OCI-LY7 (cell line): ENCODE measurements around the gene TIMD4. TPM values are rescaled to one million over a fixed set of nuclear protein-coding genes. Genes with fewer than 3 reads are reported as not detected.
A peak's percentile ranks its signal among the peaks of the same experiment; 100 is the strongest.

Experiments
- BruUV-seq: library from RNA; stranded (reverse); fragments of 400-500 nt; replicated peaks from 2 replicates; lab custom pipeline; 2021; lab: Mats Ljungman, UMichigan
- CTCF ChIA-PET: fragments of 300-600 bp; sonication (Branson Sonifier 250); formaldehyde crosslinking; loops from one replicate; lab custom pipeline; 2022; ENCODE audit warnings: antibody characterized with exemption; ENCODE audit not compliant: unreplicated experiment; lab: Charles Lee
- POLR2A ChIA-PET: fragments of 300-600 bp; sonication (Branson Sonifier 250); formaldehyde crosslinking; loops from one replicate; lab custom pipeline; 2022; ENCODE audit warnings: antibody characterized with exemption; lab: Charles Lee
- DNase-seq: peaks from one replicate; pipeline ENCODE4 v3.0.0-alpha.2; 2015; ENCODE audit warnings: low spot score
- H2AFZ ChIP-seq: fragments of 200-600 bp; sonication (generic), shearing (Covaris generic); 2 replicates; pipeline ENCODE4 v1.6.1; 2014; ENCODE audit warnings: mild to moderate bottlenecking, antibody characterized with exemption, low read length, moderate library complexity
- H3K27ac ChIP-seq: fragments of 200-600 bp; sonication (generic); 2 replicates; pipeline ENCODE4 v1.5.1; 2014; ENCODE audit warnings: mixed run types, low read depth, mild to moderate bottlenecking, moderate library complexity, low read length, inconsistent platforms; ENCODE audit not compliant: poor library complexity, severe bottlenecking
- H3K36me3 ChIP-seq: fragments of 200-600 bp; sonication (generic); 2 replicates; pipeline ENCODE4 v1.6.1; 2014; ENCODE audit warnings: mild to moderate bottlenecking, antibody characterized with exemption, low read length, moderate library complexity, mixed read lengths; ENCODE audit not compliant: insufficient read depth
- H3K4me1 ChIP-seq: fragments of 200-600 bp; sonication (generic); 2 replicates; pipeline ENCODE4 v1.5.1; 2014; ENCODE audit warnings: mild to moderate bottlenecking, low read length; ENCODE audit not compliant: insufficient read depth, poor library complexity, severe bottlenecking
- H3K4me2 ChIP-seq: fragments of 200-600 bp; sonication (generic); 2 replicates; pipeline ENCODE4 v1.6.1; 2014; ENCODE audit warnings: mild to moderate bottlenecking, low read length
- H3K4me3 ChIP-seq: fragments of 200-600 bp; sonication (generic); 2 replicates; pipeline ENCODE4 v1.5.1; 2014; ENCODE audit warnings: mild to moderate bottlenecking, low read depth, low read length; ENCODE audit not compliant: poor library complexity, severe bottlenecking
- H3K79me2 ChIP-seq: fragments of 200-600 bp; sonication (generic); 2 replicates; pipeline ENCODE4 v1.6.1; 2016; ENCODE audit warnings: low read depth, mild to moderate bottlenecking, low read length, moderate library complexity, mixed read lengths; ENCODE audit not compliant: insufficient read depth
- H3K9me2 ChIP-seq: fragments of 200-600 bp; sonication (generic); 2 replicates; pipeline ENCODE4 v1.6.1; 2016; ENCODE audit warnings: mild to moderate bottlenecking, low read length, mixed read lengths; ENCODE audit not compliant: insufficient read depth
- H3K9me3 ChIP-seq: fragments of 200-600 bp; sonication (generic); 2 replicates; pipeline ENCODE4 v1.6.1; 2014; ENCODE audit warnings: mild to moderate bottlenecking, mixed run types, low read length, mixed read lengths
- H4K20me1 ChIP-seq: fragments of 200-600 bp; sonication (generic); 2 replicates; pipeline ENCODE4 v1.6.1; 2014; ENCODE audit warnings: mild to moderate bottlenecking, antibody characterized with exemption, low read length, moderate library complexity, mixed read lengths; ENCODE audit not compliant: insufficient read depth
- EZH2phosphoT487 ChIP-seq: fragments of 200-600 bp; sonication (generic); IDR thresholded peaks from 2 replicates; pipeline ENCODE4 v1.6.1; 2018; ENCODE audit warnings: low read depth, borderline replicate concordance, mild to moderate bottlenecking, mixed run types, antibody characterized with exemption, low read length, moderate library complexity, mixed read lengths
- intact Hi-C: fragments of 100-400 bp; cut with micrococcal nuclease; formaldehyde crosslinking; loops from one replicate; pipeline ENCODE4 v1.10.0; 2022; ENCODE audit not compliant: unreplicated experiment
- total RNA-seq, 2 experiments: library from RNA; depleted of rRNA in 1 of 2; stranded (reverse); fragments of >200 nt in 1 of 2; shearing (Covaris generic) in 1 of 2; gene quantifications; 2 replicates each; pipeline ENCODE4 v1.2.3, GENCODE V29; 2014 to 2022
- TF ChIP-seq, protein P1 (sequence below): fragments of 200-600 bp; sonication (generic); conservative IDR thresholded peaks from 2 replicates; pipeline ENCODE4 v1.5.1; 2014; ENCODE audit warnings: mild to moderate bottlenecking, antibody characterized with exemption, low read length, moderate library complexity, mixed read lengths

Gene TIMD4
- total RNA-seq, 2 experiments from 2014 or later: 1.1 to 1.3 TPM

DNA sequence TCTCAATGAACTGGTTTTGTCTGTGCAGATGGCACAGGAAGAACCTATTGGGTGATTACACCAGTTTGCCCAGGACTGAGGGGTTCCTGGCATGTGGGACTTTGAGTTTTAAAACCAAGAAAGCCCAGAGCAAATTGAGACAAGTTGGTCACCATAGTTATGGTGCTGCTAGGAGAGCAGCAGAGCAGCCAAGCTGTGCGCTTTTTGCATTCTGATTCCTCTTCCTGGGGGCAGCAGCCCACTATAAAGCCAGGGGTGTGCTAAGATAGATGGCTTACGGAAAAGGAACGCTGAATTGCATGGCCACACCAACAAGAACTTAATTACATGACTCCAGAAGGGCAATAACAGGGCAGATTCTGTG, 49.7 kb downstream of the TIMD4 start:
- no peaks in the 10 kb centered on the region for H3K9me2 ChIP-seq
- H2AFZ ChIP-seq: peak overlapping the region; percentile 45; the same call in 1 of the 2 replicates
- peak overlapping the region; percentile 51 for H3K4me3 ChIP-seq
- H3K79me2 ChIP-seq: no peaks in the 10 kb centered on the region
- H4K20me1 ChIP-seq: no peaks in the 10 kb centered on the region
- H3K9me3 ChIP-seq: no peaks in the 10 kb centered on the region; the same call in 1 of the 2 replicates
- POLR2A ChIA-PET: interaction anchor here (0.5 to 11.8 kb wide), 11 partner anchors 9 to 816 kb away, joined by 3 to 271 read pairs (median 18); no protein-coding TSS in a partner anchor
- H3K4me1 ChIP-seq: peaks cover 90% of the 10 kb centered on the region
- TF ChIP-seq, protein P1, sequence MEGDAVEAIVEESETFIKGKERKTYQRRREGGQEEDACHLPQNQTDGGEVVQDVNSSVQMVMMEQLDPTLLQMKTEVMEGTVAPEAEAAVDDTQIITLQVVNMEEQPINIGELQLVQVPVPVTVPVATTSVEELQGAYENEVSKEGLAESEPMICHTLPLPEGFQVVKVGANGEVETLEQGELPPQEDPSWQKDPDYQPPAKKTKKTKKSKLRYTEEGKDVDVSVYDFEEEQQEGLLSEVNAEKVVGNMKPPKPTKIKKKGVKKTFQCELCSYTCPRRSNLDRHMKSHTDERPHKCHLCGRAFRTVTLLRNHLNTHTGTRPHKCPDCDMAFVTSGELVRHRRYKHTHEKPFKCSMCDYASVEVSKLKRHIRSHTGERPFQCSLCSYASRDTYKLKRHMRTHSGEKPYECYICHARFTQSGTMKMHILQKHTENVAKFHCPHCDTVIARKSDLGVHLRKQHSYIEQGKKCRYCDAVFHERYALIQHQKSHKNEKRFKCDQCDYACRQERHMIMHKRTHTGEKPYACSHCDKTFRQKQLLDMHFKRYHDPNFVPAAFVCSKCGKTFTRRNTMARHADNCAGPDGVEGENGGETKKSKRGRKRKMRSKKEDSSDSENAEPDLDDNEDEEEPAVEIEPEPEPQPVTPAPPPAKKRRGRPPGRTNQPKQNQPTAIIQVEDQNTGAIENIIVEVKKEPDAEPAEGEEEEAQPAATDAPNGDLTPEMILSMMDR: no peak
- no peak for TF ChIP-seq EZH2phosphoT487
- BruUV-seq: TSS peak; percentile 88
- H3K27ac ChIP-seq: peak overlapping the region; percentile 95
- CTCF ChIA-PET: interaction anchor here (1.3 to 1.6 kb wide), 2 partner anchors 13 to 24 kb away, joined by 3 to 9 read pairs; no protein-coding TSS in a partner anchor
- H3K4me2 ChIP-seq: peak overlapping the region; percentile 76
- intact Hi-C loops: loop anchor here (1.0 kb wide), 1 partner anchor 20 kb away; no protein-coding TSS in a partner anchor
- no peak for DNase-seq
- H3K36me3 ChIP-seq: peaks cover 8% of the 10 kb centered on the region; the same call in 1 of the 2 replicates

DNA sequence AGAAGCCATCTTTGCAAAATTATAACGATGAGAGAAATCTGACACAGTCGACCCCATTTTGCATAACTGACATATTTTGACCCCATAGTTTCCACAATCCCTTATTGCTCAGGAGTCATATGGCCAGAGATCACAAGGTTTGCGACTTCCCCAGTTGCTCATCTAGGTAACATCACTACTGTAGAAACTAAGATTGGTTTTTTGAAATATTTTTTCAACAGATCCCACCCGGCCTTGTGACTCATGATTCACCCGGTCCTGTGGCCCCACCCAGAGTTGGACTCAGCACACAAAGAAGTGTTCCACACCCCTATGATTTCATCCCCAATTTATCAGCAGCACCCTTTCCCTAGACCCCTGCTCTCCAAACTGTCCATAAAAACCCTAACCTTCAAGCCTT, 50.2 kb downstream of the TIMD4 start:
- ChIA-PET CTCF (no interaction called here), POLR2A (interaction anchor here (1.5 to 11.8 kb wide), 4 partner anchors 18 to 76 kb away, joined by 4 to 271 read pairs (median 62); no protein-coding TSS in a partner anchor)
- Histone ChIP-seq H2AFZ (peak overlapping the region; percentile 45; the same call in 1 of the 2 replicates), H3K4me1 (peaks cover 85% of the 10 kb centered on the region), H3K4me3 (peak overlapping the region; percentile 51), H3K79me2 (no peaks in the 10 kb centered on the region), H3K4me2 (peak overlapping the region; percentile 76), H4K20me1 (no peaks in the 10 kb centered on the region), H3K27ac (peak overlapping the region; percentile 95), H3K9me2 (no peaks in the 10 kb centered on the region), H3K36me3 (peaks cover 8% of the 10 kb centered on the region; the same call in 1 of the 2 replicates), H3K9me3 (no peaks in the 10 kb centered on the region; the same call in 1 of the 2 replicates)
- no TSS peak for BruUV-seq
- intact Hi-C loops: loop anchor here (1.0 kb wide), 1 partner anchor 20 kb away; no protein-coding TSS in a partner anchor
- no peak for DNase-seq
- no peak for TF ChIP-seq EZH2phosphoT487
- TF ChIP-seq, protein P1: no peak

DNA sequence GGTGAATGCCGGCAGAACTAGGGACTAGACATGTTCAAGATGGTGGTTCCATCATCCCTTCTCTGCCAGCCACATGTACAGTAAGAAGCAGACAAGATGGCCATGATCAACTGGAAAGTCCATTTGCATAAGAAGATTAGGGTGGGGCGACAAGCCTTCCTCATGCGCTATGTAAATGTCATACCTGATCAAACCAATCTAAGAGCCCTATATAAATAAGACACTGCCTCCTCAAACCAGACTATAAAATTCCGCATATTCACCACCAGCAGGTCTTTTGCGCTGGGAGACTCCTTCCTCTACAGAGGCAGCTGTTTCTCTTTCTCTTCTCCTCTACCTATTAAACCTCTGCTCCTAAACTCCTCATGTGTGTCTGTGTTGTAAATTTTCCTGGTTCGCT, 53.8 kb downstream of the TIMD4 start:
- H3K4me1 ChIP-seq: peaks cover 60% of the 10 kb centered on the region
- POLR2A ChIA-PET: interaction anchor here (0.5 to 5.5 kb wide), 8 partner anchors 8 to 33 kb away, joined by 3 to 38 read pairs (median 4); no protein-coding TSS in a partner anchor
- H3K4me2 ChIP-seq: no peak overlapping the region
- no peak overlapping the region for H3K27ac ChIP-seq
- CTCF ChIA-PET: no interaction called here
- no peaks in the 10 kb centered on the region for H4K20me1 ChIP-seq
- no peaks in the 10 kb centered on the region for H3K79me2 ChIP-seq
- no peak for DNase-seq
- H3K4me3 ChIP-seq: no peak overlapping the region
- H3K9me2 ChIP-seq: no peaks in the 10 kb centered on the region
- no peak for TF ChIP-seq EZH2phosphoT487
- TF ChIP-seq, protein P1: no peak
- no peak overlapping the region for H2AFZ ChIP-seq
- no peaks in the 10 kb centered on the region; the same call in 1 of the 2 replicates for H3K9me3 ChIP-seq
- peaks cover 8% of the 10 kb centered on the region; the same call in 1 of the 2 replicates for H3K36me3 ChIP-seq
- BruUV-seq: no TSS peak
- intact Hi-C loops: no loop called here
